Measurements from ENCODE around the gene DIP2B.

- TF ChIP-seq CTCF (IDR thresholded peaks at IDR 0.05; ENCODE audit: poor library complexity, severe bottlenecking) (no peak), EZH2 (IDR thresholded peaks at IDR 0.05; ENCODE audit: borderline replicate concordance, insufficient read depth, low read length, poor library complexity, severe bottlenecking) (no peak)
These were observed 215.3 kb downstream of the DIP2B start for GRCh38 chr12:50720085-50720484.

Measured in neural cell (in vitro differentiated cells).